ENCODE data around the gene TCEA3. TPM values are rescaled to one million over a fixed set of nuclear protein-coding genes. Genes with fewer than 3 reads are reported as not detected.
A peak's percentile ranks its signal among the peaks of the same experiment; 100 is the strongest.

TCEA3 gene
- total and polyA plus RNA-seq, 12 donors, result 25.1 to 93.0 (median 67.2) TPM

DNA sequence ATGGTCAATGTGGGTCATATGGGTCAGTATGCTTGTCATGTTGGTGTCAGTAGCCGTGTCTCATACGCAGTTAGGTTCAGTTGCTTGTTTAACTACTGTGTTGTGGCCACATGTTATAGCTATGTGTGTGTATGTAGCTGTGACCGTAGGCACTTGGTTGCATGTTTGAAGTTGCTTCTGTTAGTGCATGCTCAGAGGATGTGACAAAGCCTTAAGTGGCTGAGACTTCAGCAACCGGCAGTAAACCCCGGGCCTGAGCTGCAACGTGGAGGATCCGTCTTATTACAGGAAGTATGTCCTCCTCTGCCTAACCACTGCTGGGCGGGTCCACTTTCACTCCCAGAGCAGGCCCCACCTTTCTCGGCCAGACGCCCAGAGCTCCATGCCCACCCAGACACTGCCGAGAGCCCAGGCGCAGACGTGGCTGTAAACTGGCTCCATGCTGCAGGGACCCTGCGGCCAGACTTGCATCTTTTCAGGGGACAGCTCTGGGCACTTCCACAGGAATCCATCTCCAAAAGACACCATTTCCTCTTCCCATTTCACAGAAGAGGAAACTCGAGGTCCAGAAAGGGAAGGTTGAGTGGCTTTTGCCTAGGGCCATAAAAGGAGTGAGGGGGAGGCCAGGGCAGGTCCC, 2.2 kb downstream of the TCEA3 start:
- H3K36me3 ChIP-seq, result peaks cover 0 to 4% (median 0%) of the 10 kb centered on the region in 9 donors
- H3K4me3 ChIP-seq, result peak overlapping the region in 6 of 10 donors; percentile 8 to 80 (median 22)
- TF ChIP-seq, protein P1, sequence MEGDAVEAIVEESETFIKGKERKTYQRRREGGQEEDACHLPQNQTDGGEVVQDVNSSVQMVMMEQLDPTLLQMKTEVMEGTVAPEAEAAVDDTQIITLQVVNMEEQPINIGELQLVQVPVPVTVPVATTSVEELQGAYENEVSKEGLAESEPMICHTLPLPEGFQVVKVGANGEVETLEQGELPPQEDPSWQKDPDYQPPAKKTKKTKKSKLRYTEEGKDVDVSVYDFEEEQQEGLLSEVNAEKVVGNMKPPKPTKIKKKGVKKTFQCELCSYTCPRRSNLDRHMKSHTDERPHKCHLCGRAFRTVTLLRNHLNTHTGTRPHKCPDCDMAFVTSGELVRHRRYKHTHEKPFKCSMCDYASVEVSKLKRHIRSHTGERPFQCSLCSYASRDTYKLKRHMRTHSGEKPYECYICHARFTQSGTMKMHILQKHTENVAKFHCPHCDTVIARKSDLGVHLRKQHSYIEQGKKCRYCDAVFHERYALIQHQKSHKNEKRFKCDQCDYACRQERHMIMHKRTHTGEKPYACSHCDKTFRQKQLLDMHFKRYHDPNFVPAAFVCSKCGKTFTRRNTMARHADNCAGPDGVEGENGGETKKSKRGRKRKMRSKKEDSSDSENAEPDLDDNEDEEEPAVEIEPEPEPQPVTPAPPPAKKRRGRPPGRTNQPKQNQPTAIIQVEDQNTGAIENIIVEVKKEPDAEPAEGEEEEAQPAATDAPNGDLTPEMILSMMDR (IDR thresholded peaks at IDR 0.05), result no peak
- intact Hi-C loops (cut with DNase I), result loop anchor here in 2 of 10 donors (5.0 kb wide), 1 partner anchor 60 kb away; the partner anchor contains the start of gene ASAP3 (in 2 of the 2)
- H3K27me3 ChIP-seq, result peaks cover 0 to 34% (median 0%) of the 10 kb centered on the region in 7 donors
- DNase-seq (peak; percentile 78 to 80), ATAC-seq (peak; percentile 31 to 72 (median 58))
- H3K27ac ChIP-seq, result peak overlapping the region; percentile 8 to 92 (median 88)
- peaks cover 10 to 60% (median 39%) of the 10 kb centered on the region in 9 donors for H3K4me1 ChIP-seq
- H3K9me3 ChIP-seq, result no peaks in the 10 kb centered on the region
- WGBS, 2 donors, result 6 to 10% methylated on average over 15 of the region's 15 CpGs

DNA sequence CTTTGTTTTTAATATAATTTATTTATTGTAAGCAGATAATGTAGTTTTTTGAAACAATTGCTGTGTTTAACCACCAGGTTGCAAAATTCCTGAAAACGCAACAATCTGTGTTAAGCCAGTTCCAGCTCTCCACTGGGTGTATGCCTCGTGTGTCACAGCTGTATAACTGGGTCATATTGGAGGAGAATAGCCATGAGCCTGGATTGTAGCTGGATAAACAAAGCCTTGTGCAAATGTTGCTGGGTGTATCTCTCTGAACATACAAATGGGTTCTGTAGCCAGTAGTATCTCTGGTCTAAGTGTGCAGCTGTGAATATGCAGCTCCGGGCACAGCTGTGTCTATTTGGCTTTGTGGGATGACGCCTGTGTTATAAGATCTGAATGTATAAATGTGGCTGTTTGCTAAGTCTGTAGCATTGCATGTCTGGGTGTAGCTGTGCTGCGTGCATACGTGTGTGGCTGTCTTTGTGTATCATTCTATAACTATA, 2.8 kb downstream of the TCEA3 start:
- H3K4me3 ChIP-seq, result peak overlapping the region in 4 of 10 donors; percentile 18 to 34 (median 22)
- DNase-seq, result no peak
- H3K4me1 ChIP-seq, result peaks cover 10 to 62% (median 39%) of the 10 kb centered on the region in 9 donors
- peak overlapping the region; percentile 8 to 92 (median 88) for H3K27ac ChIP-seq
- intact Hi-C loops (cut with DNase I), result loop anchor here in 2 of 10 donors (5.0 kb wide), 1 partner anchor 61 kb away; the partner anchor contains the start of gene ASAP3 (in 2 of the 2)
- TF ChIP-seq, protein P1 (IDR thresholded peaks at IDR 0.05), result peak in 4 of 9 donors; percentile 8 to 20 (median 10)
- peaks cover 0 to 10% (median 0%) of the 10 kb centered on the region in 9 donors for H3K36me3 ChIP-seq
- peak in 5 of 8 donors; percentile 8 to 53 (median 32) for ATAC-seq
- peaks cover 0 to 31% (median 0%) of the 10 kb centered on the region in 7 donors for H3K27me3 ChIP-seq
- 48 to 51% methylated on average over 6 of the region's 6 CpGs for WGBS, 2 donors
- H3K9me3 ChIP-seq, result no peaks in the 10 kb centered on the region

DNA sequence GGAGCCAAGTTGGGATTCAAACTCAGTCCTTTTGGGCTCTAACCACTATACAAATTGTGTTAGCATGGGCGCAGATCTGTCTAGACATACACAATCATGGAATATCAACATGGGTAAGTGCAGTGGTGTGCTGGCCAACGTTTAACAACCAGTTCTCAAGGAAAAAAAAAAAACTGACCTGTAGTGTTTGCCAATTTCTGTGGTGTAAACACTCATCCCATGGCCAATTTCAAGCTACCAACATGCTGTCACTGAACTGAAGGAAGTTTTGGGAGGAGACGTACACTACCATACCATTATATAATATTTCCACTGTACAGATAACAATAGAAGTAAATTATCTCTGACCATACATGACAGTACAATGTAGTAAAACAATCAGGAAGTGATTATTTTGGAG, 3.2 kb downstream of the TCEA3 start:
- peaks cover 0 to 15% (median 0%) of the 10 kb centered on the region in 9 donors for H3K36me3 ChIP-seq
- TF ChIP-seq, protein P1 (IDR thresholded peaks at IDR 0.05), result no peak
- DNase-seq (no peak), ATAC-seq (no peak)
- H3K27me3 ChIP-seq, result peaks cover 0 to 29% (median 0%) of the 10 kb centered on the region in 7 donors
- no peaks in the 10 kb centered on the region for H3K9me3 ChIP-seq
- peak overlapping the region in 5 of 10 donors; percentile 65 to 91 (median 88) for H3K27ac ChIP-seq
- WGBS, 2 donors, result 61 to 66% methylated on average over 3 of the region's 3 CpGs
- peaks cover 10 to 62% (median 39%) of the 10 kb centered on the region in 9 donors for H3K4me1 ChIP-seq
- intact Hi-C loops (cut with DNase I), result loop anchor here in 2 of 10 donors (5.0 kb wide), 1 partner anchor 61 kb away; the partner anchor contains the start of gene ASAP3 (in 2 of the 2)
- no peak overlapping the region for H3K4me3 ChIP-seq

DNA sequence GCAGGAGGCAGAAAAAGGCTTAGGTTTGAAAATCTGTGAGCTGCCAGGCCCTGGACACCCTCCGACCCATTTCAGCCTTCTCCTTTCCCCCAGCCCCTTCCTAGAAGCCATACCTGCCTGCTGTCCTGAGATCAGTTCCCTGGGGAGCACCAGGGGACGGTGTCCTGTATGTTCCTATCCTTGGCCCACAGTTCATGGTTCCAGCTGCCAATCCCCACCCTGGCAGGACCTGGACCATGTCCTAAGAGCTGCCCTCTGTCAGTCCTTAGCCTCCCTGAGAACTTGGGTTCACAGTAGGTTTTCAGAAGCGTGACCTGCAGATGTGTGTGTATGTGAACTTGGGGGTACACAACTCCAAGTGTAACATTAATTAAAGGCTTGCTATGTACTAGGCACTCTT, 3.8 kb downstream of the TCEA3 start:
- ATAC-seq, result no peak
- H3K4me3 ChIP-seq, result no peak overlapping the region
- WGBS, 2 donors, result 80 to 82% methylated on average over 3 of the region's 3 CpGs

More for the DNA sequence above, 3.8 kb downstream of the TCEA3 start:
- Histone ChIP-seq H3K36me3 (peaks cover 0 to 18% (median 0%) of the 10 kb centered on the region in 9 donors), H3K27me3 (peaks cover 0 to 23% (median 0%) of the 10 kb centered on the region in 7 donors), H3K27ac (peak overlapping the region in 3 of 10 donors; percentile 19 to 91 (median 88)), H3K9me3 (no peaks in the 10 kb centered on the region), H3K4me1 (peaks cover 10 to 62% (median 39%) of the 10 kb centered on the region in 9 donors)
- no peak for DNase-seq
- intact Hi-C loops (cut with DNase I), result loop anchor here in 2 of 10 donors (5.0 kb wide), 1 partner anchor 62 kb away; the partner anchor contains the start of gene ASAP3 (in 2 of the 2)
- TF ChIP-seq, protein P1 (IDR thresholded peaks at IDR 0.05), result no peak
